H54 (cell line): ENCODE measurements around the gene GRIK2.

Source experiments
- DNase-seq: peaks from one replicate; pipeline ENCODE4 v3.0.0; 2011; ENCODE audit warnings: low spot score, mixed read lengths; ENCODE audit not compliant: insufficient read length
- FAIRE-seq: peaks from 3 replicates; lab custom pipeline; 2011; peaks lifted over from hg19 to GRCh38; lab: Jason Lieb, UNC
- POLR2A ChIP-seq: IDR thresholded peaks from 2 replicates; pipeline ENCODE4 v1.6.1; 2011; ENCODE audit warnings: low read depth, mild to moderate bottlenecking, low read length

The GRIK2 gene

GRCh38 chr6:101458336-101458735 is 64.8 kb downstream of the GRIK2 start:
- no peak for TF ChIP-seq POLR2A
- peak; percentile 15 for FAIRE-seq
- no peak for DNase-seq

GRCh38 chr6:101458826-101459225 is 65.3 kb downstream of the GRIK2 start:
- DNase-seq (no peak), FAIRE-seq (no peak)
- no peak for TF ChIP-seq POLR2A

- no peak for TF ChIP-seq POLR2A
- FAIRE-seq (no peak), DNase-seq (no peak)
These were observed 69.1 kb downstream of the GRIK2 start for GRCh38 chr6:101462576-101462975.

GRCh38 chr6:101465863-101466262 is 72.4 kb downstream of the GRIK2 start:
- DNase-seq (no peak), FAIRE-seq (no peak)
- no peak for TF ChIP-seq POLR2A

- DNase-seq, result no peak
- FAIRE-seq, result no peak
- TF ChIP-seq POLR2A, result no peak
These were observed 83.9 kb downstream of the GRIK2 start for GRCh38 chr6:101477436-101477835.

GRCh38 chr6:101478891-101479290 is 85.4 kb downstream of the GRIK2 start:
- DNase-seq (no peak), FAIRE-seq (no peak)
- TF ChIP-seq POLR2A, result no peak

GRCh38 chr6:101482606-101483005 is 89.1 kb downstream of the GRIK2 start:
- DNase-seq (no peak), FAIRE-seq (no peak)
- no peak for TF ChIP-seq POLR2A

GRCh38 chr6:101484781-101485180 is 91.3 kb downstream of the GRIK2 start:
- TF ChIP-seq POLR2A, result no peak
- DNase-seq (no peak), FAIRE-seq (no peak)

- FAIRE-seq, result no peak
- DNase-seq, result no peak
- TF ChIP-seq POLR2A, result no peak
These were observed 92.6 kb downstream of the GRIK2 start for GRCh38 chr6:101486124-101486523.

- no peak for DNase-seq
- no peak for TF ChIP-seq POLR2A
- FAIRE-seq, result no peak
These were observed 93.2 kb downstream of the GRIK2 start for GRCh38 chr6:101486726-101487125.

GRCh38 chr6:101489456-101489855 is 95.9 kb downstream of the GRIK2 start:
- no peak for TF ChIP-seq POLR2A
- FAIRE-seq, result no peak
- DNase-seq, result no peak

- DNase-seq (no peak), FAIRE-seq (no peak)
- TF ChIP-seq POLR2A, result no peak
These were observed 97.3 kb downstream of the GRIK2 start for GRCh38 chr6:101490857-101491256.

GRCh38 chr6:101502818-101503217 is 109.3 kb downstream of the GRIK2 start:
- TF ChIP-seq POLR2A, result no peak
- FAIRE-seq (no peak), DNase-seq (no peak)

- FAIRE-seq (no peak), DNase-seq (no peak)
- no peak for TF ChIP-seq POLR2A
These were observed 116.0 kb downstream of the GRIK2 start for GRCh38 chr6:101509536-101509935.

- no peak for TF ChIP-seq POLR2A
- DNase-seq, result no peak
- FAIRE-seq, result no peak
These were observed 119.7 kb downstream of the GRIK2 start for GRCh38 chr6:101513181-101513580.

GRCh38 chr6:101516578-101516977 is 123.1 kb downstream of the GRIK2 start:
- no peak for TF ChIP-seq POLR2A
- FAIRE-seq (no peak), DNase-seq (no peak)

GRCh38 chr6:101517632-101518031 is 124.1 kb downstream of the GRIK2 start:
- FAIRE-seq (no peak), DNase-seq (no peak)
- TF ChIP-seq POLR2A, result no peak
